GM12878 (cell line): ENCODE results near the gene IFT172.

Experiments used
- CHD2 ChIP-seq: IDR thresholded peaks from 2 replicates; pipeline ENCODE4 v1.6.1; 2011; ENCODE audit warnings: low read depth, low read length, improper control_type of control experiment, borderline replicate concordance
- ESRRA ChIP-seq: IDR thresholded peaks from 2 replicates; pipeline ENCODE4 v1.6.1; 2012; ENCODE audit warnings: mild to moderate bottlenecking, low read length, improper control_type of control experiment
- RAD21 ChIP-seq: IDR thresholded peaks from 2 replicates; pipeline ENCODE4 v1.6.1; 2011; ENCODE audit warnings: mild to moderate bottlenecking, low read depth, low read length, moderate library complexity; ENCODE audit not compliant: insufficient read depth
- RB1 ChIP-seq: fragments of 450-650 bp; formaldehyde crosslinking; IDR thresholded peaks from 2 replicates; pipeline ENCODE4 v1.6.1; 2017; ENCODE audit warnings: mild to moderate bottlenecking, borderline replicate concordance
- RCOR1 ChIP-seq: conservative IDR thresholded peaks from 2 replicates; pipeline ENCODE4 v1.6.1; 2012; ENCODE audit warnings: low read depth, low read length, improper control_type of control experiment
- TAF1 ChIP-seq: IDR thresholded peaks from 2 replicates; pipeline ENCODE4 v1.6.1; 2011; ENCODE audit warnings: mild to moderate bottlenecking, low read depth, low read length, borderline replicate concordance
- TCF7 ChIP-seq: IDR thresholded peaks from 2 replicates; pipeline ENCODE4 v1.6.1; 2014; ENCODE audit warnings: antibody characterized with exemption, borderline replicate concordance
- TF ChIP-seq, protein P1 (sequence below), 3 experiments: IDR thresholded peaks in 2 of 3; conservative IDR thresholded peaks in 1 of 3; 2 replicates each; pipeline ENCODE4 v1.5.1; 2011; ENCODE audit warnings: low read depth in 3 of 3, low read length in 3 of 3, mild to moderate bottlenecking in 3 of 3, control low read depth in 2 of 3, moderate library complexity in 2 of 3, inconsistent platforms in 1 of 3, mixed read lengths in 1 of 3; ENCODE audit not compliant: control insufficient read depth in 2 of 3, insufficient read depth in 1 of 3; ENCODE audit errors: extremely low read depth in 1 of 3
- TF ChIP-seq, protein P2 (sequence below): fragments of 450-650 bp; IDR thresholded peaks from 2 replicates; pipeline ENCODE4 v1.6.1; 2017; ENCODE audit warnings: mild to moderate bottlenecking, low read depth, inconsistent platforms; ENCODE audit not compliant: poor library complexity, severe bottlenecking
- TF ChIP-seq, protein P3 (sequence below): fragments of 450-650 bp; IDR thresholded peaks from 2 replicates; pipeline ENCODE4 v1.6.1; 2016; ENCODE audit warnings: mild to moderate bottlenecking

DNA sequence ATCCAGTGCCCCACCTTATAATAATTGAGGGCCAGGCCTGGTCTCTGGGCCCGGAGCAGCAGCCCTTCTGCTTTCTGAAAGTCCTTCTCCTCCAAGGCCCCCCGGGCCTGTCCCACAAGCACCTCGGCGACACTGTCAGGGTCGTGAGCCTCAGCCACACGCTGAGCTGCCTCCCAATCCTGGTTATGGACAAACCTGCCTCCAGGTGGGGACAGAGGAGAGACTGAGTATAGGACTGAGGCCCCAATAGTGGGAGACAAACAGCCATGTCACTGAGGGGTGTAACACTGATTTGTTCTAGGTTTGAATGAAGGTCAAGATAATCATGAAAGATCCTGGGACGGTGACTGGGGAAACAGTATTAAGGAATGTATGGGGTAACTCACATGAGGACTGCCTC is 35.6 kb downstream of the IFT172 start:
- TF ChIP-seq, protein P1, sequence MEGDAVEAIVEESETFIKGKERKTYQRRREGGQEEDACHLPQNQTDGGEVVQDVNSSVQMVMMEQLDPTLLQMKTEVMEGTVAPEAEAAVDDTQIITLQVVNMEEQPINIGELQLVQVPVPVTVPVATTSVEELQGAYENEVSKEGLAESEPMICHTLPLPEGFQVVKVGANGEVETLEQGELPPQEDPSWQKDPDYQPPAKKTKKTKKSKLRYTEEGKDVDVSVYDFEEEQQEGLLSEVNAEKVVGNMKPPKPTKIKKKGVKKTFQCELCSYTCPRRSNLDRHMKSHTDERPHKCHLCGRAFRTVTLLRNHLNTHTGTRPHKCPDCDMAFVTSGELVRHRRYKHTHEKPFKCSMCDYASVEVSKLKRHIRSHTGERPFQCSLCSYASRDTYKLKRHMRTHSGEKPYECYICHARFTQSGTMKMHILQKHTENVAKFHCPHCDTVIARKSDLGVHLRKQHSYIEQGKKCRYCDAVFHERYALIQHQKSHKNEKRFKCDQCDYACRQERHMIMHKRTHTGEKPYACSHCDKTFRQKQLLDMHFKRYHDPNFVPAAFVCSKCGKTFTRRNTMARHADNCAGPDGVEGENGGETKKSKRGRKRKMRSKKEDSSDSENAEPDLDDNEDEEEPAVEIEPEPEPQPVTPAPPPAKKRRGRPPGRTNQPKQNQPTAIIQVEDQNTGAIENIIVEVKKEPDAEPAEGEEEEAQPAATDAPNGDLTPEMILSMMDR (IDR thresholded peaks at IDR 0.05 in 2 of 3, conservative IDR thresholded peaks at IDR 0.05 in 1 of 3; ENCODE audit: control insufficient read depth in 2 of 3, extremely low read depth in 1 of 3, insufficient read depth in 1 of 3, low read depth in 3 of 3, low read length in 3 of 3), result no peak
- TF ChIP-seq RAD21 (no peak), RB1 (no peak), TCF7 (no peak), TAF1 (no peak), CHD2 (no peak), ESRRA (no peak), RCOR1 (no peak)
- TF ChIP-seq, protein P2, sequence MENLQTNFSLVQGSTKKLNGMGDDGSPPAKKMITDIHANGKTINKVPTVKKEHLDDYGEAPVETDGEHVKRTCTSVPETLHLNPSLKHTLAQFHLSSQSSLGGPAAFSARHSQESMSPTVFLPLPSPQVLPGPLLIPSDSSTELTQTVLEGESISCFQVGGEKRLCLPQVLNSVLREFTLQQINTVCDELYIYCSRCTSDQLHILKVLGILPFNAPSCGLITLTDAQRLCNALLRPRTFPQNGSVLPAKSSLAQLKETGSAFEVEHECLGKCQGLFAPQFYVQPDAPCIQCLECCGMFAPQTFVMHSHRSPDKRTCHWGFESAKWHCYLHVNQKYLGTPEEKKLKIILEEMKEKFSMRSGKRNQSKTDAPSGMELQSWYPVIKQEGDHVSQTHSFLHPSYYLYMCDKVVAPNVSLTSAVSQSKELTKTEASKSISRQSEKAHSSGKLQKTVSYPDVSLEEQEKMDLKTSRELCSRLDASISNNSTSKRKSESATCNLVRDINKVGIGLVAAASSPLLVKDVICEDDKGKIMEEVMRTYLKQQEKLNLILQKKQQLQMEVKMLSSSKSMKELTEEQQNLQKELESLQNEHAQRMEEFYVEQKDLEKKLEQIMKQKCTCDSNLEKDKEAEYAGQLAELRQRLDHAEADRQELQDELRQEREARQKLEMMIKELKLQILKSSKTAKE, result no peak
- TF ChIP-seq, protein P3, sequence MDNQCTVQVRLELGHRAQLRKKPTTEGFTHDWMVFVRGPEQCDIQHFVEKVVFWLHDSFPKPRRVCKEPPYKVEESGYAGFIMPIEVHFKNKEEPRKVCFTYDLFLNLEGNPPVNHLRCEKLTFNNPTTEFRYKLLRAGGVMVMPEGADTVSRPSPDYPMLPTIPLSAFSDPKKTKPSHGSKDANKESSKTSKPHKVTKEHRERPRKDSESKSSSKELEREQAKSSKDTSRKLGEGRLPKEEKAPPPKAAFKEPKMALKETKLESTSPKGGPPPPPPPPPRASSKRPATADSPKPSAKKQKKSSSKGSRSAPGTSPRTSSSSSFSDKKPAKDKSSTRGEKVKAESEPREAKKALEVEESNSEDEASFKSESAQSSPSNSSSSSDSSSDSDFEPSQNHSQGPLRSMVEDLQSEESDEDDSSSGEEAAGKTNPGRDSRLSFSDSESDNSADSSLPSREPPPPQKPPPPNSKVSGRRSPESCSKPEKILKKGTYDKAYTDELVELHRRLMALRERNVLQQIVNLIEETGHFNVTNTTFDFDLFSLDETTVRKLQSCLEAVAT, result no peak
